Kidney (tissue), 14 donors: ENCODE results near the gene CCBE1. TPM values are rescaled to one million over a fixed set of nuclear protein-coding genes. Genes with fewer than 3 reads are reported as not detected.

Experiments used
- DNase-seq, 5 donors: peaks; one replicate each; pipeline ENCODE4 v3.0.0-alpha.2; 2013 to 2020
- FAIRE-seq: peaks from 2 replicates; lab custom pipeline; 2012; peaks lifted over from hg19 to GRCh38; lab: Jason Lieb, UNC
- H3K27ac ChIP-seq, 2 donors: one replicate each; pipeline ENCODE4 v1.7.0; 2013; ENCODE audit warnings: low read depth in 2 of 2, low read length in 2 of 2, inconsistent platforms in 1 of 2
- H3K27me3 ChIP-seq: one replicate; pipeline ENCODE4 v1.7.1; 2013; ENCODE audit warnings: low read length, inconsistent platforms; ENCODE audit not compliant: control insufficient read depth, insufficient read depth
- H3K36me3 ChIP-seq, 3 donors: one replicate each; pipeline versions ENCODE4 v1.7.0 to v1.7.1; 2013; ENCODE audit warnings: low read length in 3 of 3, control low read depth in 1 of 3, inconsistent platforms in 1 of 3; ENCODE audit not compliant: insufficient read depth in 3 of 3, control insufficient read depth in 2 of 3
- H3K4me1 ChIP-seq, 3 donors: one replicate each; pipeline versions ENCODE4 v1.7.0 to v1.7.1; 2013; ENCODE audit warnings: low read length in 3 of 3, inconsistent platforms in 1 of 3, low read depth in 1 of 3; ENCODE audit not compliant: control insufficient read depth in 2 of 3, insufficient read depth in 2 of 3
- H3K4me3 ChIP-seq, 3 donors: one replicate each; pipeline versions ENCODE4 v1.7.0 to v1.8.1; 2013; ENCODE audit warnings: low read length in 3 of 3, control low read depth in 1 of 3, inconsistent platforms in 1 of 3
- H3K9ac ChIP-seq, 3 donors: one replicate each; pipeline versions ENCODE4 v1.7.0 to v1.7.1; 2013; ENCODE audit warnings: low read length in 3 of 3, control low read depth in 1 of 3, inconsistent platforms in 1 of 3
- H3K9me3 ChIP-seq, 3 donors: one replicate each; pipeline versions ENCODE4 v1.7.0 to v1.7.1; 2013; ENCODE audit warnings: low read length in 3 of 3, control low read depth in 1 of 3, inconsistent platforms in 1 of 3; ENCODE audit not compliant: control insufficient read depth in 2 of 3, insufficient read depth in 1 of 3
- intact Hi-C: fragments of 100-400 bp; cut with DNase I; formaldehyde crosslinking; loops from one replicate; pipeline ENCODE4 v1.11.1; 2022
- polyA plus RNA-seq: library from polyadenylated mRNA; stranded (reverse); fragments of 350-450 nt; fragmentation: Illumina TruSeq; extraction: RNeasy Lipid Tissue Mini Kit (QIAGEN cat#74804); gene quantifications from one replicate; pipeline ENCODE4 v1.2.3, GENCODE V29; 2014; ENCODE audit warnings: low read depth, low replicate concordance; ENCODE audit not compliant: insufficient read depth
- total RNA-seq: library from RNA; stranded (reverse); fragmentation: NEBNext Ultra II Directional; extraction: Animal tissue kit (Norgen Biotek cat#: 25700); gene quantifications from one replicate; pipeline ENCODE4 v1.2.1, GENCODE V29; 2021
- TF ChIP-seq, protein P1 (sequence below): IDR thresholded peaks from 3 replicates; pipeline ENCODE4 v1.5.1; 2012; ENCODE audit warnings: mild to moderate bottlenecking, moderate library complexity, borderline replicate concordance; ENCODE audit not compliant: insufficient read depth; ENCODE audit errors: extremely low read depth
- donor health status: control.
- donor health status: control.
- donor health status: control.
- donor health status: control.
- donor health status: control.
- donor health status: DM: yes; HTN: yes; CAD: no.
- donor health status: Normal renal cell carcinoma (clear cell type).

CCBE1 gene
- total and polyA plus RNA-seq, 2 donors from 2014 or later, result 1.8 to 2.2 TPM

DNA sequence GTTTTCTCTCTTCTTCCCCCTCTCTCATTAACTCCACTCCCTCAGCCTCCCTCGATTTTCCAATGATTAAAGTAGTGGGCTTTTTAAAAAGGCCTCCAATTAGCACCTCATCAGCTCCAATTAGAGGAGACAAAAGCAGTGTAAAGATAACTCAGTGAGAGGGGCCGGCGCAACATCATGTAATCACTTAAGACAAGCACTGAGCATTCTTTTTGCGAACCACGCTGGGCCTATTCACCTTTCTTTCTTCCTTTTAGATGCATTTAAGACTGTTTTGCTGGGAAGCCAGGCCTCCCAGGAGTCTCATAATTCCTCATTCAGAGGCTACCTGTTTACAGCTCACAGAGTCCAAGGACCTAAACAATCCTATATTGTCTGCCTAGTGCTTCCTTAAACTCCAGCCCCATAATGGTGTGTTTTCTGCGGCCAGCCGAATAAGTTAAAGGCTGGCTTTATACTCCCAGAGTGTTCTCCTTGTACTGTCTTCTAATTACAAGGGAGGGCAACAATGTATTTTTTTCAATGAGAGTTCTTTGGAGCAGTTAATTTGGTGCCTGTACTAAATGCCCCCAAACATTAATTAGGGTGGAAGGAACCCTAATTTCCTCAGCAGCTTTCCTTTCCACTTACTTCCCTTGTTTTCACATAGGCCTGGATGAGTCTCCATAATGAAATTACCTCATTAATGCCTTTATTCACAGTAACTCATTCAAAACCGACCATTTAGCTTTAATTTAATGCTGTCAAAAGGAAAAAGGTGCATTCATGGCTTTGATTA is 310.1 kb downstream of the CCBE1 start:
- Histone ChIP-seq H3K9me3 (no peaks in the 10 kb centered on the region), H3K4me3 (no peak overlapping the region), H3K4me1 (no peaks in the 10 kb centered on the region), H3K9ac (no peak overlapping the region), H3K36me3 (no peaks in the 10 kb centered on the region), H3K27ac (no peak overlapping the region), H3K27me3 (no peaks in the 10 kb centered on the region)
- FAIRE-seq (no peak), DNase-seq (no peak)
- intact Hi-C loops, result no loop called here
- TF ChIP-seq, protein P1, sequence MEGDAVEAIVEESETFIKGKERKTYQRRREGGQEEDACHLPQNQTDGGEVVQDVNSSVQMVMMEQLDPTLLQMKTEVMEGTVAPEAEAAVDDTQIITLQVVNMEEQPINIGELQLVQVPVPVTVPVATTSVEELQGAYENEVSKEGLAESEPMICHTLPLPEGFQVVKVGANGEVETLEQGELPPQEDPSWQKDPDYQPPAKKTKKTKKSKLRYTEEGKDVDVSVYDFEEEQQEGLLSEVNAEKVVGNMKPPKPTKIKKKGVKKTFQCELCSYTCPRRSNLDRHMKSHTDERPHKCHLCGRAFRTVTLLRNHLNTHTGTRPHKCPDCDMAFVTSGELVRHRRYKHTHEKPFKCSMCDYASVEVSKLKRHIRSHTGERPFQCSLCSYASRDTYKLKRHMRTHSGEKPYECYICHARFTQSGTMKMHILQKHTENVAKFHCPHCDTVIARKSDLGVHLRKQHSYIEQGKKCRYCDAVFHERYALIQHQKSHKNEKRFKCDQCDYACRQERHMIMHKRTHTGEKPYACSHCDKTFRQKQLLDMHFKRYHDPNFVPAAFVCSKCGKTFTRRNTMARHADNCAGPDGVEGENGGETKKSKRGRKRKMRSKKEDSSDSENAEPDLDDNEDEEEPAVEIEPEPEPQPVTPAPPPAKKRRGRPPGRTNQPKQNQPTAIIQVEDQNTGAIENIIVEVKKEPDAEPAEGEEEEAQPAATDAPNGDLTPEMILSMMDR, result no peak

DNA sequence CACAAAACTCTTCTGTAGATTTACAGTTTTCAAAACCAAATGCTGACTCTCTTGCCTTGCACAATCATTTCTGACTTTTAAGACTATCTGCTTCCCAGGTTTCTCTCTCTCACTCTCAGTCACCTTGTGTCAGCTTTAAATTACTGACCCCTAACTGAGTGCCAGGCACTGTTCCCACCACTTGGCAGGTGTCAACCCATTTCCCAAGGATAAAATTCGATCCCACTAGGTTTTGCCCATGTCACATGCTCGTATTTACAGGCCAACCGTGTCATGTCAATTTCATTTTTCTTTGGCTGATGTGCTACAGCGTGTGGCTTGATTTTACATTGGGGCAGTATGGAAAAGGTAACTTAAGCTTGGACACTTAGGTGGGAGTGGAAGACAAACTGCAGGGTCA is 312.0 kb downstream of the CCBE1 start:
- FAIRE-seq (no peak), DNase-seq (no peak)
- TF ChIP-seq, protein P1, result no peak
- Histone ChIP-seq H3K4me3 (no peak overlapping the region), H3K27me3 (no peaks in the 10 kb centered on the region), H3K4me1 (no peaks in the 10 kb centered on the region), H3K9ac (no peak overlapping the region), H3K36me3 (no peaks in the 10 kb centered on the region), H3K9me3 (no peaks in the 10 kb centered on the region), H3K27ac (no peak overlapping the region)
- intact Hi-C loops, result no loop called here

DNA sequence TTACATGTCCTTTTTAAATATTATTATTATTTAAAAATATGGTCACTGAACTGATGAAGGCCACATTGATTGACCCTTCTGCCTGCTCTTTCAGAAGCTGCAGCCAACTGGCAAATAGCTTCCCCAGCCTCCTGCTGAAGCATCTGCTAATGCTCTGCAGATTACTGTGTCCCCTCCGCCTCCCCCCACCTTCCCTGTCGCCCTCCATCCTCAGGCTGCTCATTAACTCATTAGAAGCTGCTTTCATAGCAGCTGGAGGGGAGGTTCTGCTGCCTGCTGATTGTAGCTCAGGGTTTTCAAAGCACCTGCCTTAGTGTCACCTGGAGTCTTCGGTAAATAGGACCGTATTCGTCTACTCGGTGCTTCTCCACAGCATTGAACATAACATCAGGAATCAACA is 313.4 kb downstream of the CCBE1 start:
- no peaks in the 10 kb centered on the region for H3K36me3 ChIP-seq
- no peaks in the 10 kb centered on the region for H3K4me1 ChIP-seq
- intact Hi-C loops, result no loop called here
- H3K4me3 ChIP-seq, result no peak overlapping the region
- FAIRE-seq, result no peak
- no peak for DNase-seq
- no peaks in the 10 kb centered on the region for H3K9me3 ChIP-seq
- no peak overlapping the region for H3K9ac ChIP-seq
- TF ChIP-seq, protein P1, result no peak
- no peaks in the 10 kb centered on the region for H3K27me3 ChIP-seq
- H3K27ac ChIP-seq, result no peak overlapping the region
